Measurements from ENCODE around the gene PRSS50. TPM values are rescaled to one million over a fixed set of nuclear protein-coding genes. Genes with fewer than 3 reads are reported as not detected.

PRSS50 gene
- total RNA-seq, 5 donors from 2014 or later (not counting 1 experiment from before 2014, with no cell fraction given), result not detected

Other genes with a start within 250 kb of the PRSS50 start
- not detected for gene RTP3, start 219.9 kb downstream of the PRSS50 start, total RNA-seq
- gene LRRC2, start 151.6 kb downstream of the PRSS50 start, total RNA-seq, result 1 to 10 TPM in 3 of 5 donors, under 1 TPM in 2; 0.30 to 1.9 (median 1.0) TPM
- gene FAM240A, start 105.3 kb downstream of the PRSS50 start, total RNA-seq, result not detected
- 10 to 100 TPM; 25.0 to 47.4 (median 30.6) TPM for gene ALS2CL, start 24.2 kb downstream of the PRSS50 start, total RNA-seq
- gene TMIE, start 16.5 kb downstream of the PRSS50 start, total RNA-seq, result 1 to 10 TPM; 2.0 to 5.3 (median 3.0) TPM
- gene MYL3, start 145.6 kb upstream of the PRSS50 start, total RNA-seq, result not detected
- gene PTH1R, start 159.9 kb upstream of the PRSS50 start, total RNA-seq, result under 1 TPM in 1 of 5 donors, not detected in 4; 0.32 TPM